Measurements from ENCODE around the gene TRIM47. TPM values are rescaled to one million over a fixed set of nuclear protein-coding genes. Genes with fewer than 3 reads are reported as not detected.

TRIM47 gene
- total and polyA plus RNA-seq, 2 of the 13 experiments (the other 11 are each of a cell fraction or from before 2014, with no cell fraction given): 33.5 to 82.0 TPM

- peaks cover 5 to 15% of the 10 kb centered on the region in 2 experiments; a peak in 3 of 5 replicates for H3K36me3 ChIP-seq (replicated peaks in 1 of 2; ENCODE audit: control insufficient read depth in 1 of 2, insufficient read depth in 2 of 2, low read length in 2 of 2)
- ATAC-seq (peak; percentile 21), DNase-seq (ENCODE audit: low spot score) (peak; percentile 65), FAIRE-seq (no peak)
- H3K79me2 ChIP-seq (ENCODE audit: insufficient read depth, low read length): peaks cover 10% of the 10 kb centered on the region
- H3K9me3 ChIP-seq (ENCODE audit: low read length): no peaks in the 10 kb centered on the region
- H3K4me3 ChIP-seq (replicated peaks in 1 of 3; ENCODE audit: insufficient read depth in 1 of 3, low read depth in 2 of 3, low read length in 3 of 3): peak overlapping the region; percentile 17 to 83 (median 75); a peak in 5 of 6 replicates
- peak overlapping the region; percentile 91 for H3K4me2 ChIP-seq (ENCODE audit: low read depth, low read length)
- H3K4me1 ChIP-seq (ENCODE audit: insufficient read depth, low read length): peaks cover 61% of the 10 kb centered on the region
- no peaks in the 10 kb centered on the region for H3K27me3 ChIP-seq (ENCODE audit: control insufficient read depth in 1 of 2, insufficient read depth in 2 of 2, low read length in 2 of 2)
- no peak overlapping the region for H2AFZ ChIP-seq (ENCODE audit: low read length)
- 23% methylated on average over 22 of the region's 22 CpGs for WGBS (ENCODE audit: low lambda C conversion rate)
- POLR2A ChIA-PET: interaction anchor here (0.6 to 12.9 kb wide), 13 partner anchors 10 to 364 kb away, joined by 3 to 423 read pairs (median 9); partner anchors contain the start of genes GALK1, MRPL38, TRIM47 and WBP2
- H3K9ac ChIP-seq (ENCODE audit: insufficient read depth, low read depth, low read length): peak overlapping the region; percentile 84
- CTCF ChIA-PET (ENCODE audit: low intra/inter-chr PET ratio, low total read pairs): interaction anchor here (1.8 kb wide), 1 partner anchor 17 kb away, joined by 5 read pairs; no protein-coding TSS in a partner anchor
- peak overlapping the region; percentile 12 for H3K27ac ChIP-seq (ENCODE audit: extremely low read length, insufficient read depth, low read length)
- in situ Hi-C loops (cut with HindIII; ENCODE audit: extremely low pct_ligation_motif_present, low pct_unique_long_range_greater_than_20kb) (no loop called here), intact Hi-C loops (cut with micrococcal nuclease; ENCODE audit: unreplicated experiment) (loop anchor here (5.0 kb wide), 1 partner anchor 37 kb away; the partner anchor contains the start of gene WBP2)
- no peaks in the 10 kb centered on the region for H4K20me1 ChIP-seq (ENCODE audit: insufficient read depth, low read length)
- BruUV-seq (replicated peaks): no TSS peak
- TF ChIP-seq RARA (CRISPR knock-in tag; IDR thresholded peaks at IDR 0.05) (no peak), AGO2 (optimal IDR thresholded peaks at IDR 0.05; ENCODE audit: low read depth, low read length) (peak; percentile 71), SP1 (IDR thresholded peaks at IDR 0.05) (0 out of 2 replicates have a peak, but pooled peaks have one; percentile 49), SP1 (CRISPR knock-in tag; IDR thresholded peaks at IDR 0.05) (no peak), ZNF614 (CRISPR knock-in tag; IDR thresholded peaks at IDR 0.05; ENCODE audit: borderline replicate concordance) (no peak), SAP130 (CRISPR knock-in tag; IDR thresholded peaks at IDR 0.05; ENCODE audit: low read depth) (peak; percentile 48), DR1 (CRISPR knock-in tag; IDR thresholded peaks at IDR 0.05) (peak; percentile 28; the same call in 1 of the 2 replicates), ZNF674 (CRISPR knock-in tag; IDR thresholded peaks at IDR 0.05; ENCODE audit: low read depth) (no peak), ZNF280D (CRISPR knock-in tag; IDR thresholded peaks at IDR 0.05) (0 out of 2 replicates have a peak, but pooled peaks have one; percentile 9), YEATS4 (CRISPR knock-in tag; IDR thresholded peaks at IDR 0.05; ENCODE audit: borderline replicate concordance) (no peak), ZNF572 (CRISPR knock-in tag; IDR thresholded peaks at IDR 0.05) (0 out of 2 replicates have a peak, but pooled peaks have one; percentile 58), ATF4 (CRISPR knock-in tag; IDR thresholded peaks at IDR 0.05) (no peak), CAMTA2 (CRISPR knock-in tag; IDR thresholded peaks at IDR 0.05; ENCODE audit: borderline replicate concordance) (peak; percentile 74; the same call in 1 of the 2 replicates), ZNF784 (CRISPR knock-in tag; IDR thresholded peaks at IDR 0.05; ENCODE audit: borderline replicate concordance) (no peak)
Measured at GRCh38 chr17:75894049-75894733, 15.8 kb upstream of the TRIM47 start.

Measured in HepG2 (cell line).